GM12878 (cell line): ENCODE measurements around the gene TNF.
"Not testable (repeated sequence)": the region's sequence is repeated elsewhere in the genome, so short reads cannot be mapped to it uniquely, and the experiment has no call there.

ENCODE experiments used
- CBX3 ChIP-seq: fragments of 200-600 bp; sonication (generic); IDR thresholded peaks from 2 replicates; pipeline ENCODE4 v1.6.1; 2016; ENCODE audit warnings: low read depth, borderline replicate concordance
- CHD2 ChIP-seq: IDR thresholded peaks from 2 replicates; pipeline ENCODE4 v1.6.1; 2011; ENCODE audit warnings: low read depth, low read length, improper control_type of control experiment, borderline replicate concordance
- CTCF ChIP-seq, 3 experiments: IDR thresholded peaks in 2 of 3; conservative IDR thresholded peaks in 1 of 3; 2 replicates each; pipeline ENCODE4 v1.5.1; 2011; ENCODE audit warnings: low read depth in 3 of 3, low read length in 3 of 3, mild to moderate bottlenecking in 3 of 3, control low read depth in 2 of 3, moderate library complexity in 2 of 3, inconsistent platforms in 1 of 3, mixed read lengths in 1 of 3; ENCODE audit not compliant: control insufficient read depth in 2 of 3, insufficient read depth in 1 of 3; ENCODE audit errors: extremely low read depth in 1 of 3
- CUX1 ChIP-seq: IDR thresholded peaks from 2 replicates; pipeline ENCODE4 v1.6.1; 2012; ENCODE audit warnings: improper control_type of control experiment, low read depth, low read length; ENCODE audit not compliant: insufficient replicate concordance
- EP300 ChIP-seq, 2 experiments: fragments of 150-350 bp in 1 of 2; IDR thresholded peaks; 2 replicates each; pipeline ENCODE4 v1.6.1; 2011 to 2012; ENCODE audit warnings: low read depth in 2 of 2, low read length in 2 of 2, borderline replicate concordance in 1 of 2, improper control_type of control experiment in 1 of 2, inconsistent platforms in 1 of 2; ENCODE audit not compliant: control insufficient read depth in 1 of 2
- EZH2 ChIP-seq: IDR thresholded peaks from 2 replicates; pipeline ENCODE4 v1.6.1; 2012; ENCODE audit warnings: low read depth, mild to moderate bottlenecking, control low read depth, inconsistent platforms, low read length, borderline replicate concordance; ENCODE audit not compliant: control insufficient read depth
- IRF5 ChIP-seq: fragments of 450-650 bp; IDR thresholded peaks from 2 replicates; pipeline ENCODE4 v1.6.1; 2017; ENCODE audit warnings: borderline replicate concordance
- MYC ChIP-seq: IDR thresholded peaks from 2 replicates; pipeline ENCODE4 v1.6.1; 2011; ENCODE audit warnings: mild to moderate bottlenecking, low read length, moderate library complexity, inconsistent platforms; ENCODE audit not compliant: insufficient read depth, insufficient replicate concordance, insufficient read length, severe bottlenecking
- POLR2AphosphoS5 ChIP-seq: IDR thresholded peaks from 2 replicates; pipeline ENCODE4 v1.6.1; 2011; ENCODE audit warnings: mild to moderate bottlenecking, low read length, inconsistent platforms
- RAD51 ChIP-seq: fragments of 450-650 bp; IDR thresholded peaks from 2 replicates; pipeline ENCODE4 v1.6.1; 2016; ENCODE audit warnings: moderate library complexity, mild to moderate bottlenecking, inconsistent platforms
- SIN3A ChIP-seq: IDR thresholded peaks from 2 replicates; pipeline ENCODE4 v1.6.1; 2012; ENCODE audit warnings: low read depth, low read length, improper control_type of control experiment
- WRNIP1 ChIP-seq: IDR thresholded peaks from 2 replicates; pipeline ENCODE4 v1.6.1; 2011; ENCODE audit warnings: low read depth, low read length, improper control_type of control experiment, borderline replicate concordance
- ZNF274 ChIP-seq: IDR thresholded peaks from one replicate; pipeline ENCODE4 v1.8.0; 2011; ENCODE audit not compliant: insufficient read length, insufficient read depth
- ZSCAN29 ChIP-seq: fragments of 450-650 bp; IDR thresholded peaks from 2 replicates; pipeline ENCODE4 v1.6.1; 2017; ENCODE audit warnings: mild to moderate bottlenecking, moderate library complexity

- TF ChIP-seq SIN3A; CBX3; ZNF274; RAD51; CHD2; EP300 (IDR thresholded peaks at IDR 0.05; ENCODE audit: borderline replicate concordance in 1 of 2, control insufficient read depth in 1 of 2, low read depth in 2 of 2, low read length in 2 of 2); MYC; EZH2; IRF5; WRNIP1; POLR2AphosphoS5; CUX1; ZSCAN29: not testable (repeated sequence)
- TF ChIP-seq CTCF (IDR thresholded peaks at IDR 0.05 in 2 of 3, conservative IDR thresholded peaks at IDR 0.05 in 1 of 3; ENCODE audit: control insufficient read depth in 2 of 3, extremely low read depth in 1 of 3, insufficient read depth in 1 of 3, low read depth in 3 of 3, low read length in 3 of 3) = peak; percentile 67 to 84 (median 71); a peak in 5 of 6 replicates
Measured at GRCh38 chr6:31551371-31551770, 24.0 kb upstream of the TNF start.
